NCI-H2107 (cell line): ENCODE measurements around the gene INSR.

Experiments used
- DNase-seq: peaks from one replicate; lab custom pipeline; 2025; lab: John Stamatoyannopoulos, UW

The INSR gene

GRCh38 chr19:7140137-7140536 is 154.1 kb downstream of the INSR start:
- DNase-seq = no peak

- DNase-seq = no peak
Measured at GRCh38 chr19:7139095-7139494, 155.1 kb downstream of the INSR start.

DNA sequence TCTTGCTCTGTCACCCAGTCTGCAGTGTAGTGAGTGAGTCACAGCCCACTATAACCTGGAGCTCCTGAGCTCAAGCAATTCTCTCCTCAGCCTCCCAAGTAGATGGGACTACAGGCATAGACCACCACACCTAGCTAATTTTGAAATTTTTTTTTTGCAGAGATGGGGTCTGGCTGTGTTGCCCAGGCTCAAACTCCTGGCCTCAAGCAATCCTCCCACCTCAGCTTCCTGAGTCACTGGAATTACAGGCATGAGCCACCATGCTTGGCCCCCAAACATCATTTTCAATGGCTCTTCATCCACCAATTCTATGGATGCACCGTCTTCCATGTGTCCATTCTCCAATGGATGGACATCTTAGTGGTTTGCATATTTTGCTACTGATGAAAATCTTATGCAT is 155.8 kb downstream of the INSR start:
- DNase-seq = no peak

DNA sequence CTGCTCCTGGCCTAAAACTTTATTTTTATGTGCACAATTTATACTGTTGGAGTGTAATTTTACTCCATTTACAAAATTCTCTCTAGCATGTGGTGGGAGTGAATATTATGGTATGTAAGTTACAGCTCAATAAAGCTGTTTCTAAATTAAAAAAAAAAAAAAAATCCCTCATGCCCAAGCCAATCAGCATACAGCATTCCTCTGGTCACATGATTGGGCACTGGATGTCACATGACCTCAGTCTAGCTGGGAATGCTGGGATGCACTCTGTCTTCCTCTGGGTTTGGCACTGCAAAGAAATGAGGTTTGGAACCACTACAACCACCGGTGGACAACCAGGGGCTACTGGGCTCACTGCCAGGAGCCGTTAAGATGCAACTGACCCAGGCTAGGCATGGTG is 157.1 kb downstream of the INSR start:
- DNase-seq = no peak

- DNase-seq = no peak
Measured at GRCh38 chr19:7132054-7132453, 162.2 kb downstream of the INSR start.

DNA sequence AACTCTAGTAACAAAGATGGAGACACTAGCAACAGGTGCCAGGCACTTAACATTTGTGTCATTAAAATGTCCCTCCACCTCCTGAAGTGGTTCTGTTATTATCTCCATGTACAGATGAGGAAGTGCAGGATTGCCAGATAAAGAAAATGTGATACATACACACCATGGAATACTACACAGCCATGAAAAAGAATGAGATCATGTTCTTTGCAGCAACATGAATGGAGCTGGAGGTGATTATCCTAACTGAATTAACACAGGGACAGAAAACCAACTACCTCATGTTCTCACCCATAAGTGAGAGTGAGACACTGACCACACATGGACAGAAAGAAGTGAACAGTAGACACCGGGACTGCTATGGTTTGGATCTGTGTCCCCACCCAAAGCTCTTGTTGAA is 164.2 kb downstream of the INSR start:
- DNase-seq = no peak

- no peak for DNase-seq
Measured at GRCh38 chr19:7126132-7126531, 168.1 kb downstream of the INSR start.

DNA sequence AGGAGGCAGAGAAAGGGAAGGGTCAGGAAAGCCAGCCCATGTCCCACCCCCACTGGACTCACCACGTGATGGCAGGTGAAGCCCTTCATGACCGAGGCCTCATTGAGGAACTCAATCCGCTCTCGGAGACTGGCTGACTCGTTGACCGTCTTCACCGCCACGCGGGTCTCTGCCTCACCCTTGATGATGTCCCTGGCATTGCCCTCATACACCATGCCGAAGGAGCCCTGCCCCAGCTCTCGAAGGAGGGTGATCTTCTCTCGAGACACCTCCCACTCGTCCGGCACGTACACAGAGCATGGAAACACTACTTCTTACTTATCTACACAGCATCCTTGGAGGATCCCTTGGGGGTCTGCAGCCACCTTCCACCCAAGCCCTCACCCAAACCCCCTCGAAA is 169.0 kb downstream of the INSR start:
- no peak for DNase-seq

DNA sequence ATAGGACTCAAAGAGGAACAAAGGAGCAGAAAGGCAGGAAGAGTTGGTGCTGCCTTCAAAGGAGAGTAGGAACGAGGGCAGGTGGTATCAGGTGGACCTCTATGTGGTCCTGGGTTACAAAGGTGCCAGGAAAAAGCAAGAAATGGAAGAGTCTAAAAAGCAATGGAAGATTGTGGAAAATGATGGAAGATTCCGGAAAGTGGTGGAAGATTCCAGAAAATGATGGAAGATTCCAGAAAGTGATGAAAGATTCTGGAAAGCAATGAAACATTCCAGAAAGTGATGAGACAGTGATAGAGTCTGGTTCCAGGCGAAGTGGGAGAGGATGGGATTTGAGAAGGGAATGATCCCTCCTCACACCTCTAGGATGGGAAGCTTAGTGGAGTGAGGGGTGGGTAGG is 169.4 kb downstream of the INSR start:
- no peak for DNase-seq

GRCh38 chr19:7122701-7123100 is 171.5 kb downstream of the INSR start:
- no peak for DNase-seq

- no peak for DNase-seq
Measured at GRCh38 chr19:7120499-7120898, 173.7 kb downstream of the INSR start.

- DNase-seq = no peak
Measured at GRCh38 chr19:7119582-7119981, 174.6 kb downstream of the INSR start.

DNA sequence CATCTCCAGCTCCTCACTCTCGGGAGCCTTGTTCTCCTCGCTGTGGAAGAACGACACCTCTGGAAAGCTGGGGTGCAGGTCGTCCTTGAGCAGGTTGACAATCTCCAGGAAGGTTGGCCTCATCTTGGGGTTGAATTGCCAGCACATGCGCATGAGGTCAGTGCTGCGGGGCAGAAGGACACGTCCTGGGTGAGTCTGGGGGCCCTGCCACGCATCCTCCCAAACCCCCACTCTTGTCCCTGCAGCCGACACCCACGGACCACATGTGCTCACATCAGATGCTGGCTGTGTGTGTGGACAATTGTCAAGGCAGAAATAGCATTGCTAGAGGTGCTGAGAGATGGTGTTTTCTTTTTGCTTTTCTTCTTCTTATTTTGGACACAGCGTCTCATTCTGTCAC is 177.0 kb downstream of the INSR start:
- DNase-seq = no peak

- DNase-seq = no peak
Measured at GRCh38 chr19:7115721-7116120, 178.5 kb downstream of the INSR start.

- no peak for DNase-seq
Measured at GRCh38 chr19:7113233-7113632, 181.0 kb downstream of the INSR start.

GRCh38 chr19:7112675-7113074 is 181.5 kb downstream of the INSR start:
- no peak for DNase-seq

GRCh38 chr19:7109678-7110289 is 184.4 kb downstream of the INSR start:
- DNase-seq = no peak

DNA sequence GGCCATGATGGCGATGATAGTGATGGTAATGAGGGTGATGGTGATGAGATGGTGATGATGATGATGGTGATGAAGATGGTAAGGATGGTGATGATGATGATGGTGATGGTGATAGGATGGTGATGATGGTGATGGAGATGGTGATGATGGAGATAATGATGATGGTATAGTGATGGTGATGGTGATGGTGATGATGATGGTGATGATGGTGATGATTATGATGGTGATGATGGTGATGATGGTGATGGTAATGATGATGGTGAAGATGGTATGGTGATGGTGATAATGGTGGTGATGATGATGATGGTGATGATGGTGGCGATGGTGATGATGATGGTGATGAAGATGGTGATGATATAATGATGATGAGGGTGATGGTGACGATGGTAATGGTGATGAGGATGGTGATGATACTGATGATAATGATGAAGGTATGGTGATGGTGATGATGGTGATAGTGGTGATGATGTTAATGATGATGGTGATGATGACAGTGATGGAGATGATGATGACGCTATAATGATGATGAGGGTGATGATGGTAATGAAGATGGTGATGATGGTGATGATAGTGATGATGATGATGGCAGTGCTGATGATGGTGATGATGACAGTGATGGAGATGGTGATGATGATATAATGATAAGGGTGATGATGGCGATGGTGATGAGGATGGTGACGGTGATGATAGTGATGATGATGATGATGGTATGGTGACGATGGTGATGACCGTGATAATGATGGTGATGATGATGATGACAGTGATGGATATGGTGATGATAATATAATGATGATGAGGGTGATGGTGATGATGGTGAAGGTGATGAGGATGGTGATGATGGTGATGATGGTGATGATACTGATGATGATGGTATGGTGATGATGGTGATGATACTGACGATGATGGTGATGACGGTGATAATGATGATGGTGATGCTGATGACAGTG is 187.2 kb downstream of the INSR start:
- no peak for DNase-seq

GRCh38 chr19:7104747-7105447 is 189.3 kb downstream of the INSR start:
- no peak for DNase-seq

GRCh38 chr19:7101498-7102253 is 192.5 kb downstream of the INSR start:
- no peak for DNase-seq

DNA sequence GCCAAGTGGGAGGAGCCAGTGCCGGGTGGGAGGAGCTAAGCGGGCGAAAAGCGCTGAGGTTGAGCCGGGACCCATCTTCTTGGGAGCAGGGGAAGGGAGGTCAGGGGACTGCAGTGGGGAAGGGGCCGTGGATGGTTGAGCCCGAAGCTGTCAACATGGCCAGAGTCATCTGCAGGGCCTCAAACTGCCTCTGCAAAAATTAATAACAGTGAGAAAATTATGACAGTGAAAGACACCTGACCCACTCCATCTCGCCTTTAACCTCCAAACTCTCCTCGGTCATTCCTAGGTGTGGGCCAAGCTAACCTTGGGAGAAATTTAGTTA is 194.7 kb downstream of the INSR start:
- DNase-seq = no peak
